GM12872 (cell line): ENCODE data around the gene LRRFIP2.

Source experiments
- TF ChIP-seq, protein P1 (sequence below): IDR thresholded peaks from 3 replicates; pipeline ENCODE4 v1.5.1; 2011; ENCODE audit warnings: low read depth, mild to moderate bottlenecking, low read length, moderate library complexity; ENCODE audit not compliant: insufficient read depth

Gene LRRFIP2

DNA sequence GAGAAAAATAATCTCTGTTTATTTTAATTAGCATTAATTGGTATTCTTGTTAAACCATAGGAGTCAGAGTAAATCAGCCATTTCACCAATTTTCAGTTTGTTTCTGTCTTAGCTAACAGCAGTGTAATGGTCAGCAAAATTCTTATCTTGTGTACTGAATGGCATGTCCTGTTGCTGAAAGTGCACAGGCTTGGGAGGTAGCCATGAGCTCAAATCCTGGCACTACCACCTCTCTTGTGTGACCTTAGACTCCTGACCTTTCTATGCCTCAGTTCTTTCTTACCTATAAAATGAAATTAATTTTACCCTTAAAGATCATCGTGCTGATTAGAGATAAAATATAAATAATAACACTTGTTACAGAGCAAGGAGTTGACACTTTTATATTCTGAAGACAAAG, 145.3 kb downstream of the LRRFIP2 start:
- TF ChIP-seq, protein P1, sequence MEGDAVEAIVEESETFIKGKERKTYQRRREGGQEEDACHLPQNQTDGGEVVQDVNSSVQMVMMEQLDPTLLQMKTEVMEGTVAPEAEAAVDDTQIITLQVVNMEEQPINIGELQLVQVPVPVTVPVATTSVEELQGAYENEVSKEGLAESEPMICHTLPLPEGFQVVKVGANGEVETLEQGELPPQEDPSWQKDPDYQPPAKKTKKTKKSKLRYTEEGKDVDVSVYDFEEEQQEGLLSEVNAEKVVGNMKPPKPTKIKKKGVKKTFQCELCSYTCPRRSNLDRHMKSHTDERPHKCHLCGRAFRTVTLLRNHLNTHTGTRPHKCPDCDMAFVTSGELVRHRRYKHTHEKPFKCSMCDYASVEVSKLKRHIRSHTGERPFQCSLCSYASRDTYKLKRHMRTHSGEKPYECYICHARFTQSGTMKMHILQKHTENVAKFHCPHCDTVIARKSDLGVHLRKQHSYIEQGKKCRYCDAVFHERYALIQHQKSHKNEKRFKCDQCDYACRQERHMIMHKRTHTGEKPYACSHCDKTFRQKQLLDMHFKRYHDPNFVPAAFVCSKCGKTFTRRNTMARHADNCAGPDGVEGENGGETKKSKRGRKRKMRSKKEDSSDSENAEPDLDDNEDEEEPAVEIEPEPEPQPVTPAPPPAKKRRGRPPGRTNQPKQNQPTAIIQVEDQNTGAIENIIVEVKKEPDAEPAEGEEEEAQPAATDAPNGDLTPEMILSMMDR, result no peak

DNA sequence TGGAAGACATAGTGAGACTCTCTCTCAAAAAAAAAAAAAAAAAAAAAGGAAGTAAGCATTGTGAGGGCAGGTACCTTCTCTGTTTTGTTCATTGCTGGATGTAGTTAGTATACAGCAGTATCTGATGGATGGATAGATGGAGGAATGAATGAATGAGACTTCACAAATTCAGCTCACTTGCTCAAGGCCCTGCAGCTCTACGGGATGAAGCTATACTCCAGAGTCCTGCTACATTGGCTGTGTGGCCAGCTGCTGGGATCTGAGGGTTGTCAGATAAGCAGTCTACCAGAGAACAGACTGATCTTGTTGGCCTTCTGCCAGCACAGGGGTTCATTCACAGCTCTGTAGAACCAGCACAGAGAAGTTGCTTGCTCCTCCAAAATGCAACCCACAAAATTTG, 146.1 kb downstream of the LRRFIP2 start:
- TF ChIP-seq, protein P1, result no peak

DNA sequence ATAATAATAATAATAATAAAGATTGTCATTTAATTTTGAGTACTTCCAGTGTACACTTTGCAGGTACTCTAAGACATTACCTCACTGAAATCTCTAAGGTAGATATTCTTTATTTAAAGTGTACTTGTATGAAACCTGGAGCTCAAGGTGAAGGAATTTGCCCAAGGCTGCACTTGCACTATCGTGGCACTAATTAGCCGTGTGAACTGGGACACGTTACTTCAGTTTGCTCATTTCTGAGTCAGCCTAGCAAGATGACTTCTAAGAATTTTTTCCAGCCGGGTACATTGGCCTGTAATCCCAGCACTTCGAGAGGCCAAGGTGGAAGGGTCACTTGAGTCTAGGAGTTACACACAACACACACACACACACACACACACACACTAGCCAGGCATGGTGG, 147.5 kb downstream of the LRRFIP2 start:
- TF ChIP-seq, protein P1, result no peak

DNA sequence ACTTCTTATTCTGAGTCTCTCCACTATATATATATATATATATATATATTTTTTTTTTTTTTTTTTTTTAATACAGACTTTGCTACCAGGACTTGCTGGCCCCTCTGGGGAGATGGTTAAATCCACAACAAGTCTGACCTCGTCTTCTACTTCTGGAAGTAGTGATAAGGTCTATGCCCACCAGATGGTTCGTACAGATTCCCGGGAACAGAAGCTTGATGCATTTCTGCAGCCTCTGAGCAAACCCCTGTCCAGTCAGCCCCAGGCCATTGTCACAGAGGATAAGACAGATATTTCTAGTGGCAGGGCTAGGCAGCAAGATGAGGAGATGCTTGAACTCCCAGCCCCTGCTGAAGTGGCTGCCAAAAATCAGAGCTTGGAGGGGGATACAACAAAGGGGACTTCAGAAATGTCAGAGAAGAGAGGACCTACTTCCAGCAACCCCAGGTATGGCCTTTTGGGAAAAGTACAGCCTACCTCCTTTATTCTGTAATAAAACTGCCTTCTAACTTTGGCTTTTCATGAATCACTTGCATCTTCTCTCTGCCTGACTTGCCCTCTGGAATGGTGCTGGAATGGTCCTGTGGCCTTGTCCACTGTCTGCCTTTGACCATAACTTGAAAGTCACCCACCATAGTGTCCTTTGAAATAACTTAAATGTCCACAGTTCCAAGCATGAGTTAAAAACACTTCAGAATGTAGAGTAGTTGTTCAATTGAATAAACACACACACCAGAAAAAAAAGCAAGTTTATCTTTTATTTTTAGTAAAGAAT, 148.6 kb downstream of the LRRFIP2 start:
- TF ChIP-seq, protein P1, result no peak

DNA sequence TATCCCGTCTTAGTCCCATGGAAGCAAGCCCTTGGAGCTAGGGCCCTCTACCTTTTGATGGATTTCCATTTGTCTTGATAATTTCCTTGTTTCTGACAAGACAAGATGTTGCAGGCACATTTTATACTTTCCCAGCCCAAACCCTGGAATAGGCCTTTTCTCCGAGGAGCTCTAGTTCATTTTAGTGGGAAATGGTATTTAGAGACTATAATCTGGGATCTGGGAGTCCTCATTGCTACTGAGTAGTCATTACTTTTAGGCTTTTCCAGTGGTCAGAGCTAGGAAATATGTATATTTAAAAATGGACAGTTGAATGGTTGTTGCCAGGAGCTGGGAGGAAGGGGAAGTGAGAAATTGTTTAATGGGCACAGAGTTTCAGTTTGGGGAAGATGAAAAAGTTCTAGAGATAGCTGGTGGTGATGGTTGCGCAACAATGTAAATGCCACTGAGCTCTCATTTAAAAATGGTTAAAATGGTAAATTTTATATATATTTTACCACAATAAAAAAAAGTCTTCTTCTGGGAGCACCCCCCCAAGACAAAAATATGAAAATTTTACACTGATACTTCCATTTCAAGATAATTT, 149.5 kb downstream of the LRRFIP2 start:
- TF ChIP-seq, protein P1, result no peak

DNA sequence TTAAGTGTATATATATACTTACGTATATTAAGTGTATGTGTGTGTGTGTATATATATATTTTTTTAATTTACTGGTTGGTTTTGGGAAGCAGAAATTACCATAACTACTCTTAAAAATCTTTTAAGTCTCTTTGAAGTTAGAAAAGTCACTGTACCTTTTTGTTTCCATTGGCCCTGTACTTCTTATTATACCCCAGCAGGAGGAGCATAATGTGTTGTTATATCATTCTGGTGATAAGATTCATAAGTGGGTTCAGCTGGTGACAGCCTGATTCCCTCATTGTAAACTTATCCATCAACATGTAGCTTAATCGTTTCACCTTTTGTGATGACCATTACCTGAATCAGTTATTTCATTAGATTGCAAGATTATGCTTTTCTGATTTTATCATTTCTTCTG, 150.3 kb downstream of the LRRFIP2 start:
- TF ChIP-seq, protein P1, result peak; percentile 30; the same call in 2 of the 3 replicates

DNA sequence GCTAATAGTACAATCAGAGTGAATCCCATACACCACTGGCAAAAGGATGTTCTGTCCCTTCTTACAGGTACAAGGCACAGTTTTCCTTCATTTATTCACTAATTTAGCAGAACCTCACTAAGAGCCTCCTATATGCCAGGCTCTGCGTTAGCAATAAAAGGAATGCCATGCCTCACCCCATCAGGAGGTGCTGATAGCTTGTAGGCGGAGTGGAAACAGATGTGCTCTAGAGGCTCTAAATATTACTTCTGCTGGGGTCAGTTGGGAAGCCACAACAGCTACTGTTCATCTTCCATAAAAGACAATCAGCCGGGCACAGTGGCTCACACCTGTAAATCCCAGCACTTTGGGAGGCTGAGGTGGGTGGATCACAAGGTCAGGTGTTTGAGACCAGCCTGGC, 156.7 kb downstream of the LRRFIP2 start:
- TF ChIP-seq, protein P1, result no peak
